GM12875 (cell line): ENCODE results near the gene ARFRP1.

ENCODE experiments used
- H3K4me3 ChIP-seq: one replicate; pipeline ENCODE4 v1.5.1; 2011; ENCODE audit warnings: low read depth, low read length, control low read depth
- TF ChIP-seq, protein P1 (sequence below): IDR thresholded peaks from 2 replicates; pipeline ENCODE4 v1.5.1; 2011; ENCODE audit warnings: low read depth, mild to moderate bottlenecking, control low read depth, inconsistent platforms, low read length, moderate library complexity, borderline replicate concordance; ENCODE audit not compliant: insufficient read depth

The ARFRP1 gene

GRCh38 chr20:63702751-63703470 is 4.9 kb downstream of the ARFRP1 start:
- H3K4me3 ChIP-seq: no peak overlapping the region
- TF ChIP-seq, protein P1, sequence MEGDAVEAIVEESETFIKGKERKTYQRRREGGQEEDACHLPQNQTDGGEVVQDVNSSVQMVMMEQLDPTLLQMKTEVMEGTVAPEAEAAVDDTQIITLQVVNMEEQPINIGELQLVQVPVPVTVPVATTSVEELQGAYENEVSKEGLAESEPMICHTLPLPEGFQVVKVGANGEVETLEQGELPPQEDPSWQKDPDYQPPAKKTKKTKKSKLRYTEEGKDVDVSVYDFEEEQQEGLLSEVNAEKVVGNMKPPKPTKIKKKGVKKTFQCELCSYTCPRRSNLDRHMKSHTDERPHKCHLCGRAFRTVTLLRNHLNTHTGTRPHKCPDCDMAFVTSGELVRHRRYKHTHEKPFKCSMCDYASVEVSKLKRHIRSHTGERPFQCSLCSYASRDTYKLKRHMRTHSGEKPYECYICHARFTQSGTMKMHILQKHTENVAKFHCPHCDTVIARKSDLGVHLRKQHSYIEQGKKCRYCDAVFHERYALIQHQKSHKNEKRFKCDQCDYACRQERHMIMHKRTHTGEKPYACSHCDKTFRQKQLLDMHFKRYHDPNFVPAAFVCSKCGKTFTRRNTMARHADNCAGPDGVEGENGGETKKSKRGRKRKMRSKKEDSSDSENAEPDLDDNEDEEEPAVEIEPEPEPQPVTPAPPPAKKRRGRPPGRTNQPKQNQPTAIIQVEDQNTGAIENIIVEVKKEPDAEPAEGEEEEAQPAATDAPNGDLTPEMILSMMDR: no peak

DNA sequence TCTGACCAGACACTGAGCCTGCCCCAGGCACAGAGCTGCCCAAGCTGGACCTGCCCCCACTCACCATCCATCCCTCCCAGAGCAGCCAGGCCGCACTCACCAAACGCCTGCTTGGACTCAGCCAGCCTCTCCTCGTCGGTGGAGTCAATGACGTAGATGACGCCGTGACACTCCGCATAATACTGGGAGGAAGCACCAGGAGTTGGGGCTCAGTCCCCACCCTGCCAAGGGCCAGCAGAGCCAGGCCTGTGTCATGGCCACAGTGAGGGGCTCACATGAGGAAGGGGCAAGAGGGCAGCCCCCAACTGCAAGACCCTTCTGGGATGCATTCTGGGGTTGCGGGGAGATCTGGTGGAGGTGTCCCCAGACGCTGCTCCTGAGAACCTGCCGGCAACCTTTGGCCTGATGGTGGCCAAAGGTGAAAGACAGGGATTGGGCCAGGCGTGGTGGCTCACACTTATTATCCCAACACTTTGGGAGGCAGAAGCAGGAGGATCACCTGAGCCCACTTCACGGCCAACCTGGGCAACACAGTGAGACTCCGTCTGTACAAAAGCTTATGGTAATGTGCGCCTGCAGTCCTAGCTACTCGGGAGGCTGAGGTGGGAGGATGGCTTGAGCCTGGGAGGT is 5.6 kb downstream of the ARFRP1 start:
- H3K4me3 ChIP-seq: no peak overlapping the region
- TF ChIP-seq, protein P1: no peak

GRCh38 chr20:63701329-63702035 is 6.3 kb downstream of the ARFRP1 start:
- TF ChIP-seq, protein P1: no peak
- no peak overlapping the region for H3K4me3 ChIP-seq

DNA sequence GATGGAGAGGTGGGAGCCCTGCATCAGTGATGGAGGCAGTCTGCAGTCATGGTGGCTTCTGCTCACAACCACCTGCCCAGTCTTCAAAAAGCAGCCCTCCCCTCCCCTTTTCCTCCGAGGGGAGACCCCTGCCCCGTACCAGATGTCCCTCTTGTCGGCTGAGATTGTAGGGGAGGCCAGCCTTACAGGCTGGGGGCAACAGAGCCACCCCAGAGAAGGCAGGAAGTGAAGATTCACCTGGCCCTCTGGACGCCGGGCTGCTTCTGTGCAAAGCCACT is 6.8 kb downstream of the ARFRP1 start:
- TF ChIP-seq, protein P1: no peak
- no peak overlapping the region for H3K4me3 ChIP-seq

- TF ChIP-seq, protein P1: no peak
- H3K4me3 ChIP-seq: no peak overlapping the region
These were observed 7.4 kb downstream of the ARFRP1 start for GRCh38 chr20:63700199-63701050.

- no peak overlapping the region for H3K4me3 ChIP-seq
- TF ChIP-seq, protein P1: no peak
These were observed 8.1 kb downstream of the ARFRP1 start for GRCh38 chr20:63699466-63700198.
